Skeletal muscle tissue (tissue), 4 donors: Measurements from ENCODE around the gene ZDHHC13. TPM values are rescaled to one million over a fixed set of nuclear protein-coding genes. Genes with fewer than 3 reads are reported as not detected.

Source experiments
- H3K27ac ChIP-seq: one replicate; pipeline ENCODE4 v1.7.0; 2013; ENCODE audit warnings: mild to moderate bottlenecking, low read depth, low read length, inconsistent platforms
- H3K27me3 ChIP-seq, 3 donors: one replicate each; pipeline ENCODE4 v1.7.0; 2013; ENCODE audit warnings: low read length in 3 of 3; ENCODE audit not compliant: control insufficient read depth in 3 of 3, insufficient read depth in 3 of 3
- H3K36me3 ChIP-seq, 3 donors: one replicate each; pipeline ENCODE4 v1.7.0; 2013; ENCODE audit warnings: low read length in 3 of 3; ENCODE audit not compliant: control insufficient read depth in 3 of 3, insufficient read depth in 3 of 3
- H3K4me1 ChIP-seq, 3 donors: one replicate each; pipeline ENCODE4 v1.7.0; 2013; ENCODE audit warnings: low read length in 3 of 3, mild to moderate bottlenecking in 3 of 3; ENCODE audit not compliant: control insufficient read depth in 3 of 3, insufficient read depth in 3 of 3
- H3K4me3 ChIP-seq, 3 donors: one replicate each; pipeline ENCODE4 v1.7.0; 2013; ENCODE audit warnings: low read length in 3 of 3
- H3K9ac ChIP-seq, 3 donors: one replicate each; pipeline ENCODE4 v1.7.0; 2013; ENCODE audit warnings: low read length in 3 of 3, mild to moderate bottlenecking in 3 of 3, moderate library complexity in 2 of 3, low read depth in 1 of 3
- H3K9me3 ChIP-seq, 3 donors: one replicate each; pipeline ENCODE4 v1.7.0; 2013; ENCODE audit warnings: low read length in 3 of 3; ENCODE audit not compliant: control insufficient read depth in 3 of 3
- total RNA-seq: library from RNA; depleted of rRNA; stranded (reverse); fragments of >200 nt; gene quantifications from one replicate; pipeline ENCODE4 v1.2.3, GENCODE V29; 2014
- donor health status: Osteomylitis.

Gene ZDHHC13
- total RNA-seq, 1 donor from 2014 or later = 6.8 TPM

DNA sequence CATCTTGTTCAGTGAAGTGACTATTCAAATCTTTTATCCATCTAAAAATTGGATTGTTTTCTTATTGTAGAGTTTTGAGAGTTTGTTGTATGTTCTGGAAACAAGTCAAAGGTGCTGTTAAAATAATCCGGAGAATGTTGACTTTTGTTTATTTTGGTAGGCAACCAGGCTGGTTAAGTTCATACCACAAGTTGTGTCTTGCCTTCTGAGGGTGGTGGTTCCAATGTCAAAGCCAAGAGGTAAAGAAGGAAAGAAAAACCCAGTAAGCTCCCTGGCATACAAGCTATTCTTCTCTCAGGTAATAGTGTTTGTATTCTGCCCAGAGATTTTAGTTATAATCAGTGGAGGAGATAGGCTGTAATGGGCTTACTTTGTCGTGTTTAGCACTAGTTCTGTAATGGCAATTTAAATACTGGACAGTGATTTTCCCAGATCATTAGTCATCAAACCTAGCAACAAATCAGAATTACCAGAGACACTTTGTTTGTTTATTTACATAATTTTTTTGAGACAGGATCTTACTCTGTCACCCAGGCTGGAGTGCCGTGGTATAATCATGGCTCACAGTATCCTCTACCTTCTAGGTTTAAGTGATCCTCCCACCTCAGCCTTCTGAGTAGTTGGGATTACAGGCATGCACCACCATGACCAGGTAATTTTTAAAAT lies 99.9 kb downstream of the ZDHHC13 start:
- no peaks in the 10 kb centered on the region for H3K27me3 ChIP-seq
- peaks cover 26 to 31% (median 30%) of the 10 kb centered on the region in 3 donors for H3K4me1 ChIP-seq
- H3K36me3 ChIP-seq = no peaks in the 10 kb centered on the region
- H3K9ac ChIP-seq = no peak overlapping the region
- H3K9me3 ChIP-seq = no peaks in the 10 kb centered on the region
- H3K4me3 ChIP-seq = no peak overlapping the region
- H3K27ac ChIP-seq = peak overlapping the region; percentile 93

DNA sequence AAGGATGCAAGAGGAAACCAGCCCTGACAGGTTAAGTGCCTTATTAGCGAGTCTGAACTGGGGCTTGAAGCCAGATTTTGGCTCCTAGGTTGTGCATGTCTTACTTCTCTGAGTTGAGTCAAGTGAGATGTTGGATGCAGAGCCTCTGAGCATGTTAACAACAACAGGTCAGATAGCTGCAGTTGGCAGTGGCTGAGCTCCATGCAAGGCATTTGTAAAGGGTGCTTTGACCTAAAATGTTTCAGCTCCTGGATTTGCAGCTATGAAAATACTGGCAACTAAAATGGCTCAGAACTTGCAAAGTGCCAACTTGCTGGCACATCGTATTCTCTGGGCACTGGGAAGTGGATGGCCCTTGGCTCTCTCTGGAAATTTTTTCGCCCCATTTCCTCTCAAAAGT lies 101.2 kb downstream of the ZDHHC13 start:
- Histone ChIP-seq H3K9ac (peak overlapping the region; percentile 25 to 79 (median 76)), H3K36me3 (no peaks in the 10 kb centered on the region), H3K27me3 (no peaks in the 10 kb centered on the region), H3K4me1 (peaks cover 27 to 40% (median 30%) of the 10 kb centered on the region in 3 donors), H3K4me3 (peak overlapping the region; percentile 7 to 59 (median 55)), H3K27ac (peak overlapping the region; percentile 93), H3K9me3 (peaks cover 0 to 3% (median 0%) of the 10 kb centered on the region in 3 donors)

DNA sequence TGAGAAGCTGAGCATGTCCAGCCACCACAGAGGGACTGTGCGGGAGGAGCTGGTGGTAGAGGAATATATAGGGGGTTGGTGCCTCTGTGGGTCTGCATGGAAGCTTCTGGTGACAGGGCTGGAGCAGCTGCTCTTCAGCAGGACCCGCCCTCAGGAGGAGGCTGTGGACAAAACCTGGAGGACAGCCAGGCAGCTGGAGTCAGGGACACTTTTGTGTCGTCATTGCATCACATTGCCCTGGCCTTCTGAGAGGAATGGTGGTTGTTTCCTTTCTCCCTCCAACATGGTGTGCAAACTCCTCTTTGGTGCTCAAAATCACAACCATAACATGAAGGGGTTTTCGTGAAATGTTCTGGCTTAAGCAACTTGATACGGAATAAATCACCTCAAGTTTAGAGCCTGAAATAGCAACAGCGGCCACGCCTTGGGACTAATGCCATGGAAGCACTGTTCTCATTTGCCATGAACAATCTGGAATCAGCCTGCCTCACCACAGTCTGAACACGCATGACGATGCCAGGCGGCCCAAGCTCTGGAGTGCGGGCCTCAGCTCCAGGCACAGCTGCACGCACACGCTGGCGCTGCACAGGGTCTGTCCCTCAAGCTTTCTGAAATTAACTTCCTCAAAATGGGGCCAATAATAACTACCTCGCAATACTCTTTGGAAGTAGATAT lies 102.0 kb downstream of the ZDHHC13 start:
- Histone ChIP-seq H3K36me3 (no peaks in the 10 kb centered on the region), H3K9me3 (peaks cover 0 to 3% (median 0%) of the 10 kb centered on the region in 3 donors), H3K9ac (peak overlapping the region; percentile 25 to 79 (median 76)), H3K27me3 (no peaks in the 10 kb centered on the region), H3K4me3 (peak overlapping the region; percentile 7 to 59 (median 55)), H3K4me1 (peaks cover 27 to 44% (median 30%) of the 10 kb centered on the region in 3 donors), H3K27ac (peak overlapping the region; percentile 93)

DNA sequence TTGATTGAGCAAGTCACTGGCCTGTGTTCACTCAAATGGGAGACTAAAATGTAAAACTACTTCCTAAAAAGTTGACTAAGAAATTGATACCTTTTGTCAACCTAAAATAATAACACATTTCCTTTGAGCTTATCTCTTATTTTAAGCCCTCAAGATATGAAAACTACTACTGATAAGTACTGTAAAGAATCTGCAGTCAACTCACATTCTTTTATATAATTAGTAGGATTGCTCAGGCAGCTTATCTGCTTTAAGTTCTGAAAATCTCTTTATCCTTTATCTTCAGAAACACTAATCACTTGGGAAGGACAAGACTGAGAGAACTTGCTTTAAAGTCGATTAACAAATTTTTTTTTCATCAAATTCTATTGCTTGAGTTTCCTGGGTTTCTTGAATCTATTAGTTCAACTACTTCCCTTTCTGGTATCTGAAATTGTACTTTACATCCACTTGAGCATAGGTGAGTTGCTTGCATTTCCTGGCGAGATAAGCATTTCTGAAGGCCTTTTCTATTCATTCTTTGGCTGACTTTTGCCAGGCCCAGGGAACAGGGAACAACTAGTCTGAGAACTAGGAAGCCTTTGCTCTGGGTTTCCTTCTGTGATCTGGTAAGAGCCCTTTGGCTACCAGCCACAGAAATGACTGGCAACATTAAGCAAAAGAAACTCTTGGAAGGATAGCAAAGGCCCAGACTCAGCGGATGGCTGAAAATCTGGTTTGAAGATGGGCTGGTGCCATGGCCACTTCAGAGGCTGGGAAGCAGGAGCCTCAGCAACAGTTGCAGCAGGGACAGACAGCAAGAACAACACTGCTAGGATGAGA lies 104.1 kb downstream of the ZDHHC13 start:
- Histone ChIP-seq H3K9ac (peak overlapping the region in 1 of 3 donors; percentile 52), H3K4me1 (peaks cover 41 to 62% (median 46%) of the 10 kb centered on the region in 3 donors), H3K27me3 (no peaks in the 10 kb centered on the region), H3K4me3 (no peak overlapping the region), H3K9me3 (peaks cover 0 to 3% (median 0%) of the 10 kb centered on the region in 3 donors), H3K27ac (peak overlapping the region; percentile 80), H3K36me3 (no peaks in the 10 kb centered on the region)

DNA sequence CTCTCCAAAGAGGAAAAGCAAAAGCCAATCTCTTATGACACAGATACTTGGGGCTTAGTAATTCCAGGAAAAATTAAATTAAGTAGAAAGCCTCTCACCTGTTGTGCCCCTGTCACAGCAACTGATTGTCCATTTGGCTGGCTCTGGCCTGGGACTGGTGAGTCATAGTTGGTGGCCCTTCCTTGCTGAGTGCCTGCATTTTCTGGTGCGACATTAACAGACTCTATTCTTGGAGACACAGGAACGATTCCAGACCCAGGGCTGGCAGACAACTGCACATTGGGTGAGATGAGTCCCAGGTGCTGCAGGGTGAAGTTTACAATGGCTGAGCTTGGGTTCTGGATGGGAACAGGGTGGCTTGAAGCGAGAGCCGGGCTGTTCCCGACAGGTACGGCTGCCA lies 108.2 kb downstream of the ZDHHC13 start:
- Histone ChIP-seq H3K27ac (peak overlapping the region; percentile 86), H3K4me1 (peaks cover 32 to 52% (median 38%) of the 10 kb centered on the region in 3 donors), H3K9me3 (peaks cover 0 to 3% (median 0%) of the 10 kb centered on the region in 3 donors), H3K27me3 (no peaks in the 10 kb centered on the region), H3K4me3 (peak overlapping the region in 2 of 3 donors; percentile 11 to 29), H3K36me3 (no peaks in the 10 kb centered on the region), H3K9ac (peak overlapping the region in 1 of 3 donors; percentile 55)

DNA sequence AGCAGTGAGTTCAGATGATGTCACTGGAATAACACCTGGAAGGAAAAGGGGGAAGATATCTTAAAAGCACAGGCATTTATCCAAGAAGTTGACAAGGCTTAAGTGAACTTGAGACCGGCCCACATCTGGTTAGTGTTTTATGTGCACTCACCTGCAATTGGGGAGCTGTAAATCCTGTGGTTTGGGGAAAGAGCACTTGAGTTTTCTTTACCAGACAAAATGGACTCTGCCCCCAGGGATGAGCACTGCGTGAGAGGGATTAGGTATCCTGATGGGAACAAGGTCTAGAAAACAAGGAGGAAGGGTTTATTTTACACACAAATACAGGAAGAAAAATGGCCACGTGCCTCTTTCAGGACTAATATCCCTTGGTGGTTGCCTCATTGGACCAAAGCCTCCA lies 108.6 kb downstream of the ZDHHC13 start:
- peak overlapping the region; percentile 86 for H3K27ac ChIP-seq
- peak overlapping the region in 2 of 3 donors; percentile 11 to 29 for H3K4me3 ChIP-seq
- H3K4me1 ChIP-seq = peaks cover 32 to 52% (median 39%) of the 10 kb centered on the region in 3 donors
- H3K9me3 ChIP-seq = peaks cover 0 to 3% (median 0%) of the 10 kb centered on the region in 3 donors
- no peaks in the 10 kb centered on the region for H3K27me3 ChIP-seq
- H3K36me3 ChIP-seq = no peaks in the 10 kb centered on the region
- peak overlapping the region in 2 of 3 donors; percentile 27 to 55 for H3K9ac ChIP-seq

Other genes starting within 250 kb of the ZDHHC13 start
- gene MRGPRX1, start 177.8 kb upstream of the ZDHHC13 start, total RNA-seq = not detected
- not detected for gene MRGPRX2, start 56.5 kb upstream of the ZDHHC13 start, total RNA-seq
- 360 TPM for gene CSRP3, start 84.8 kb downstream of the ZDHHC13 start, total RNA-seq
- 4.2 TPM for gene E2F8, start 123.8 kb downstream of the ZDHHC13 start, total RNA-seq